ENCODE data around the gene RAD51B. TPM values are rescaled to one million over a fixed set of nuclear protein-coding genes. Genes with fewer than 3 reads are reported as not detected.
A peak's percentile ranks its signal among the peaks of the same experiment; 100 is the strongest.

RAD51B gene
- total and polyA plus RNA-seq, 7 donors: 2.4 to 24.4 (median 7.1) TPM

DNA sequence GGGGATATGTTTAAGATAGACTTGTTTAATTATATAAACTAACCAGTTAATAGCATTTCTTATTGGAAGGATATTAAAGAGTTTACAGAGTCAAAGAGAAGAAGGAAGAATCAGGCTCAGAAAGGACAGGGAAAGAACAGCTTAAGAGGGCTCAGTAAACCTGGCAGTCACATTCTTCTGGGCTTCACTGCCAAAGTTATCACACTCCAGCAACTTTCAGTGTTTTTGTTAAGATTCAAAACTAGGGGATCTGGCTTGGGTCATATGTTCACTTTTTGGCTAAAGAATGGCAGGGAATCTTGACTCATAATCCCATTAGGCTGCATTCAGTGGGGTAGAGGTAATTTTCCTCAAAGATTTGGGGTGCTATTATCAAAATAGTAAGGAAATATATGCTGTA is 312.3 kb downstream of the RAD51B start:
- H3K9me3 ChIP-seq: no peaks in the 10 kb centered on the region
- intact Hi-C loops (cut with DNase I): no loop called here
- peaks cover 0 to 29% (median 21%) of the 10 kb centered on the region in 4 donors for H3K4me1 ChIP-seq
- peak overlapping the region in 3 of 4 donors; percentile 11 to 51 (median 51) for H3K27ac ChIP-seq
- no peak overlapping the region for H3K4me3 ChIP-seq
- DNase-seq: no peak
- TF ChIP-seq POLR2A (IDR thresholded peaks at IDR 0.05) (no peak), EP300 (IDR thresholded peaks at IDR 0.05) (no peak), POLR2AphosphoS5 (IDR thresholded peaks at IDR 0.05) (no peak)
- TF ChIP-seq, protein P1, sequence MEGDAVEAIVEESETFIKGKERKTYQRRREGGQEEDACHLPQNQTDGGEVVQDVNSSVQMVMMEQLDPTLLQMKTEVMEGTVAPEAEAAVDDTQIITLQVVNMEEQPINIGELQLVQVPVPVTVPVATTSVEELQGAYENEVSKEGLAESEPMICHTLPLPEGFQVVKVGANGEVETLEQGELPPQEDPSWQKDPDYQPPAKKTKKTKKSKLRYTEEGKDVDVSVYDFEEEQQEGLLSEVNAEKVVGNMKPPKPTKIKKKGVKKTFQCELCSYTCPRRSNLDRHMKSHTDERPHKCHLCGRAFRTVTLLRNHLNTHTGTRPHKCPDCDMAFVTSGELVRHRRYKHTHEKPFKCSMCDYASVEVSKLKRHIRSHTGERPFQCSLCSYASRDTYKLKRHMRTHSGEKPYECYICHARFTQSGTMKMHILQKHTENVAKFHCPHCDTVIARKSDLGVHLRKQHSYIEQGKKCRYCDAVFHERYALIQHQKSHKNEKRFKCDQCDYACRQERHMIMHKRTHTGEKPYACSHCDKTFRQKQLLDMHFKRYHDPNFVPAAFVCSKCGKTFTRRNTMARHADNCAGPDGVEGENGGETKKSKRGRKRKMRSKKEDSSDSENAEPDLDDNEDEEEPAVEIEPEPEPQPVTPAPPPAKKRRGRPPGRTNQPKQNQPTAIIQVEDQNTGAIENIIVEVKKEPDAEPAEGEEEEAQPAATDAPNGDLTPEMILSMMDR (IDR thresholded peaks at IDR 0.05): no peak
- H3K27me3 ChIP-seq: no peaks in the 10 kb centered on the region
- H3K36me3 ChIP-seq: no peaks in the 10 kb centered on the region

DNA sequence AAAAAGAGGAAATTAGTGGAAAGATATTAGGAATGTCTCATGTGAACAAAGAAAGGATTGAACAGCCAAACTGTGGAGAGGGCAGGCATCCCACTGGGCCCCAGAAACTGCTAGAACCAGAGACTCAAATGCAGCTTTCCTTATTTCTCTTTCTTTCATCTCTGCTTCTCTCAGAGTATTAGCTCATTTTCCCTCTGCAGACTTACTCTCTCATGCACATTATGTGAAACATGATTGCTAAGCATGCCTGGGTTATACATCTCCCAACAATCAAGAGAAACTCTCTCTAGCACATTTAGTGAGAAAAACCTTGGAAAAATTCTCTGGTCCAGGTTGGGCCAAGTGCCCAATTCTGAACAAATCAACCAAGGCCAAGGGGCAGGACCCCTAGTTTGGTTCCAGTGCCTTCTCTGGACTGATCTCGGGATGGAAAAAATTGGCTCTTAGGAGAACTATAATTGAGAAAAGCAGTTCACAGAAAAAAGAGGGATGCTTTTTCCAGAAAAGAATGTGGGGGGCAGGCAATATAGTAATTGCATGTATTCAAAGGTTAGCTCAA is 313.1 kb downstream of the RAD51B start:
- Histone ChIP-seq H3K27ac (peak overlapping the region in 3 of 4 donors; percentile 11 to 51 (median 51)), H3K4me3 (no peak overlapping the region), H3K27me3 (no peaks in the 10 kb centered on the region), H3K36me3 (no peaks in the 10 kb centered on the region), H3K9me3 (no peaks in the 10 kb centered on the region), H3K4me1 (peaks cover 0 to 32% (median 23%) of the 10 kb centered on the region in 4 donors)
- 87 to 96% methylated on average over 1 of the region's 1 CpG for WGBS, 2 donors
- DNase-seq: no peak
- TF ChIP-seq EP300 (IDR thresholded peaks at IDR 0.05): no peak
- TF ChIP-seq, protein P1 (IDR thresholded peaks at IDR 0.05): no peak
- intact Hi-C loops (cut with DNase I): no loop called here

DNA sequence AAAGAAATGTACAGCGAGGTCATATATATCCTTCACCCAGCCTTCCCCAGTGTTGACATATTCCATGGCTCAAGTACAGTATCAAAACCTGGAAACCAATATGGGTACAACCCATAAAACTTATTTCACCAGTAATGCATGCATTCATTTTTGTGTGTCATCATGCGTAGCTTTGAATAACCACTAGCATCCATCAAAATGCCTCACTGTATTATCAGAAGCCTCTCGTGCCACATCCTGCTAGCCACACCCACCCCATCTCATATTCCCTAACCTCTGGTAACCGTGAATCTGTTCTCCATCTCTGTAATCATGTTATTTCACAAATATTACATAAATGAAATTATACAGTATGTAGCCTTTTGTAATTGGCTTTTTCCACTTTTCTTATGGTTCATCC is 314.3 kb downstream of the RAD51B start:
- intact Hi-C loops (cut with DNase I): no loop called here
- H3K9me3 ChIP-seq: no peaks in the 10 kb centered on the region
- H3K27ac ChIP-seq: peak overlapping the region in 1 of 4 donors; percentile 1
- H3K4me3 ChIP-seq: no peak overlapping the region
- no peaks in the 10 kb centered on the region for H3K27me3 ChIP-seq
- no peak for DNase-seq
- no peak for TF ChIP-seq POLR2AphosphoS5 (IDR thresholded peaks at IDR 0.05)
- no peak for TF ChIP-seq POLR2A (IDR thresholded peaks at IDR 0.05)
- TF ChIP-seq, protein P1 (IDR thresholded peaks at IDR 0.05): no peak
- TF ChIP-seq EP300 (IDR thresholded peaks at IDR 0.05): no peak
- WGBS, 2 donors: 96% methylated on average over 4 of the region's 4 CpGs
- H3K36me3 ChIP-seq: no peaks in the 10 kb centered on the region
- peaks cover 0 to 44% (median 35%) of the 10 kb centered on the region in 4 donors for H3K4me1 ChIP-seq

DNA sequence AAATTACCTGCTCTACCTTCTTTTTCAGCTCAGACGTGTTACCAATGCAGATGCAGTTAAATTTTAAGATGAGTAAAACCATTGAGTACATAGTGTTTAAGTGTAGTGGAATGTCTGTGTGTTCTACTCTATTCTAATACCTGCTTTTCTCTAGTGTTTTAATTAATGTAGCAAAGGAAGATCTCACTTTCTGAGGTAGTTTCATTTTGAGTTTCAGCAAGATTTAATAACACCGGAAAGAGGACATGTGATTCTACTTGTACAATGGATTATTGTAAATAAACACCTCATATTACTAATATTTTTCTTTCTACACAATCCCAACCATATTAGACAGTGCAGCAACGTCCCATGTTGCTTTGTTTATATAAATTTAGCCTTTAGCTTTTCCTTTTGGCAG is 315.4 kb downstream of the RAD51B start:
- H3K36me3 ChIP-seq: no peaks in the 10 kb centered on the region
- WGBS, 2 donors: 77 to 84% methylated on average over 3 of the region's 3 CpGs
- H3K4me1 ChIP-seq: peaks cover 0 to 56% (median 44%) of the 10 kb centered on the region in 4 donors
- DNase-seq: no peak
- H3K4me3 ChIP-seq: no peak overlapping the region
- no peaks in the 10 kb centered on the region for H3K9me3 ChIP-seq
- no peaks in the 10 kb centered on the region for H3K27me3 ChIP-seq
- intact Hi-C loops (cut with DNase I): no loop called here
- peak overlapping the region in 3 of 4 donors; percentile 10 to 55 (median 11) for H3K27ac ChIP-seq
- TF ChIP-seq, protein P1 (IDR thresholded peaks at IDR 0.05): no peak
- TF ChIP-seq EP300 (IDR thresholded peaks at IDR 0.05) (no peak), POLR2AphosphoS5 (IDR thresholded peaks at IDR 0.05) (no peak), POLR2A (IDR thresholded peaks at IDR 0.05) (no peak)

GRCh38 chr14:68135566-68135965 is 316.0 kb downstream of the RAD51B start:
- 81 to 93% methylated on average over 2 of the region's 2 CpGs for WGBS, 2 donors
- Histone ChIP-seq H3K4me3 (no peak overlapping the region), H3K27me3 (no peaks in the 10 kb centered on the region), H3K36me3 (no peaks in the 10 kb centered on the region), H3K4me1 (peaks cover 0 to 61% (median 48%) of the 10 kb centered on the region in 4 donors), H3K27ac (peak overlapping the region in 3 of 4 donors; percentile 10 to 55 (median 11)), H3K9me3 (no peaks in the 10 kb centered on the region)
- intact Hi-C loops (cut with DNase I): no loop called here
- no peak for DNase-seq
- TF ChIP-seq, protein P1 (IDR thresholded peaks at IDR 0.05): no peak
- TF ChIP-seq POLR2AphosphoS5 (IDR thresholded peaks at IDR 0.05) (no peak), POLR2A (IDR thresholded peaks at IDR 0.05) (no peak), EP300 (IDR thresholded peaks at IDR 0.05) (no peak)
